Measurements from ENCODE around the gene ADAM15. TPM values are rescaled to one million over a fixed set of nuclear protein-coding genes. Genes with fewer than 3 reads are reported as not detected.

The ADAM15 gene
- total RNA-seq, 1 experiment from 2014 or later = 36.3 TPM

- intact Hi-C loops (cut with micrococcal nuclease; ENCODE audit: unreplicated experiment) = no loop called here
- H3K36me3 ChIP-seq (ENCODE audit: insufficient read depth, low read length, poor library complexity, severe bottlenecking) = peaks cover 16% of the 10 kb centered on the region
- peak overlapping the region; percentile 49 for H3K4me3 ChIP-seq (ENCODE audit: low read depth, low read length, poor library complexity, severe bottlenecking)
- no peak for DNase-seq (ENCODE audit: low spot score)
- ChIA-PET CTCF (interaction anchor here (0.6 to 1.5 kb wide), 14 partner anchors 9 to 149 kb away, joined by 3 to 16 read pairs (median 6); partner anchors contain the start of genes ADAM15, LENEP, PBXIP1 and SHC1), POLR2A (ENCODE audit: low non-redundant PET) (interaction anchor here (0.6 kb wide), 1 partner anchor 35 kb away, joined by 4 read pairs; the partner anchor contains the start of gene FLAD1)
- peaks cover 13% of the 10 kb centered on the region for H3K4me1 ChIP-seq (ENCODE audit: insufficient read depth, low read length, poor library complexity, severe bottlenecking)
- H3K27me3 ChIP-seq (replicated peaks; ENCODE audit: insufficient read depth, low read depth, low read length, poor library complexity) = no peaks in the 10 kb centered on the region
- H3K27ac ChIP-seq (ENCODE audit: low read depth, low read length, poor library complexity, severe bottlenecking) = peak overlapping the region; percentile 81
- no peak for TF ChIP-seq EZH2 (IDR thresholded peaks at IDR 0.05; ENCODE audit: borderline replicate concordance, low read depth, low read length, poor library complexity, severe bottlenecking)
- no peak for TF ChIP-seq CTCF (conservative IDR thresholded peaks at IDR 0.05; ENCODE audit: low read depth, low read length)
- BruUV-seq (replicated peaks) = no TSS peak
- H3K9me3 ChIP-seq (ENCODE audit: low read depth, low read length, poor library complexity, severe bottlenecking) = no peaks in the 10 kb centered on the region
These were observed 33.2 kb upstream of the ADAM15 start for GRCh38 chr1:155017946-155018316.

- DNase-seq (ENCODE audit: low spot score) = no peak
- no peak for TF ChIP-seq EZH2 (IDR thresholded peaks at IDR 0.05; ENCODE audit: borderline replicate concordance, low read depth, low read length, poor library complexity, severe bottlenecking)
- TF ChIP-seq CTCF (conservative IDR thresholded peaks at IDR 0.05; ENCODE audit: low read depth, low read length) = no peak
- H3K27me3 ChIP-seq (replicated peaks; ENCODE audit: insufficient read depth, low read depth, low read length, poor library complexity) = no peaks in the 10 kb centered on the region
- ChIA-PET CTCF (interaction anchor here (0.6 kb wide), 1 partner anchor 14 kb away, joined by 9 read pairs; no protein-coding TSS in a partner anchor), POLR2A (ENCODE audit: low non-redundant PET) (interaction anchor here (0.7 kb wide), 1 partner anchor 21 kb away, joined by 3 read pairs; no protein-coding TSS in a partner anchor)
- no peaks in the 10 kb centered on the region for H3K9me3 ChIP-seq (ENCODE audit: low read depth, low read length, poor library complexity, severe bottlenecking)
- no TSS peak for BruUV-seq (replicated peaks)
- H3K27ac ChIP-seq (ENCODE audit: low read depth, low read length, poor library complexity, severe bottlenecking) = no peak overlapping the region
- peaks cover 16% of the 10 kb centered on the region for H3K36me3 ChIP-seq (ENCODE audit: insufficient read depth, low read length, poor library complexity, severe bottlenecking)
- intact Hi-C loops (cut with micrococcal nuclease; ENCODE audit: unreplicated experiment) = no loop called here
- H3K4me1 ChIP-seq (ENCODE audit: insufficient read depth, low read length, poor library complexity, severe bottlenecking) = peaks cover 13% of the 10 kb centered on the region
- H3K4me3 ChIP-seq (ENCODE audit: low read depth, low read length, poor library complexity, severe bottlenecking) = no peak overlapping the region
These were observed 32.3 kb upstream of the ADAM15 start for GRCh38 chr1:155018617-155019348.

GRCh38 chr1:155019377-155020245 lies 31.5 kb upstream of the ADAM15 start:
- ChIA-PET POLR2A (ENCODE audit: low non-redundant PET) (no interaction called here), CTCF (interaction anchor here (0.6 kb wide), 1 partner anchor 15 kb away, joined by 9 read pairs; no protein-coding TSS in a partner anchor)
- BruUV-seq (replicated peaks) = no TSS peak
- Histone ChIP-seq H3K4me3 (ENCODE audit: low read depth, low read length, poor library complexity, severe bottlenecking) (no peak overlapping the region), H3K9me3 (ENCODE audit: low read depth, low read length, poor library complexity, severe bottlenecking) (no peaks in the 10 kb centered on the region), H3K4me1 (ENCODE audit: insufficient read depth, low read length, poor library complexity, severe bottlenecking) (peaks cover 13% of the 10 kb centered on the region), H3K36me3 (ENCODE audit: insufficient read depth, low read length, poor library complexity, severe bottlenecking) (peaks cover 13% of the 10 kb centered on the region), H3K27me3 (replicated peaks; ENCODE audit: insufficient read depth, low read depth, low read length, poor library complexity) (no peaks in the 10 kb centered on the region), H3K27ac (ENCODE audit: low read depth, low read length, poor library complexity, severe bottlenecking) (no peak overlapping the region)
- TF ChIP-seq CTCF (conservative IDR thresholded peaks at IDR 0.05; ENCODE audit: low read depth, low read length) = no peak
- no peak for TF ChIP-seq EZH2 (IDR thresholded peaks at IDR 0.05; ENCODE audit: borderline replicate concordance, low read depth, low read length, poor library complexity, severe bottlenecking)
- intact Hi-C loops (cut with micrococcal nuclease; ENCODE audit: unreplicated experiment) = no loop called here
- no peak for DNase-seq (ENCODE audit: low spot score)
